HepG2 (cell line): ENCODE measurements around the gene SOX8. TPM values are rescaled to one million over a fixed set of nuclear protein-coding genes. Genes with fewer than 3 reads are reported as not detected.

Experiments used
- ATAC-seq: fragments of 200-7000 bp; cut with Tn5 transposase; 3 replicates; pipeline ENCODE4 v1.9.1; 2020; ENCODE audit warnings: mild to moderate bottlenecking, moderate library complexity
- BruUV-seq: library from RNA; stranded (reverse); fragments of 400-500 nt; replicated peaks from 2 replicates; lab custom pipeline; 2021; lab: Mats Ljungman, UMichigan
- CTCF ChIA-PET: fragments of 300-600 bp; formaldehyde crosslinking; extraction: SDS; loops from one replicate; lab custom pipeline; 2021; ENCODE audit warnings: low total read pairs, inconsistent platforms, low intra/inter-chr PET ratio; lab: Yijun Ruan, JAX
- POLR2A ChIA-PET: fragments of 350-600 bp; sonication (Branson Sonifier 250); formaldehyde crosslinking; loops from one replicate; lab custom pipeline; 2020; ENCODE audit warnings: antibody characterized with exemption, inconsistent platforms; lab: Yijun Ruan, JAX
- DNase-seq: peaks from one replicate; pipeline ENCODE4 v3.0.0-alpha.2; 2015; ENCODE audit warnings: low spot score
- FAIRE-seq: peaks from 3 replicates; lab custom pipeline; 2011; peaks lifted over from hg19 to GRCh38; lab: Jason Lieb, UNC
- H2AFZ ChIP-seq: one replicate; pipeline ENCODE4 v1.6.1; 2011; ENCODE audit warnings: low read length, inconsistent platforms
- H3K27ac ChIP-seq: fragments of 300-600 bp; 3 replicates; pipeline ENCODE4 v1.8.0; 2011; ENCODE audit warnings: mixed run types, mild to moderate bottlenecking, mixed read lengths, low read length, inconsistent platforms; ENCODE audit not compliant: insufficient read depth; ENCODE audit errors: extremely low read length
- H3K27me3 ChIP-seq, 2 experiments: fragments of 200-600 bp in 1 of 2; 2 replicates in 1 of 2; 3 replicates in 1 of 2; pipeline versions ENCODE4 v1.6.0 to v1.8.0; 2011; ENCODE audit warnings: low read length in 2 of 2, mild to moderate bottlenecking in 2 of 2, moderate library complexity in 2 of 2, inconsistent platforms in 1 of 2; ENCODE audit not compliant: insufficient read depth in 2 of 2, control insufficient read depth in 1 of 2
- H3K36me3 ChIP-seq, 2 experiments: fragments of 200-600 bp in 1 of 2; replicated peaks in 1 of 2; 2 replicates in 1 of 2; 3 replicates in 1 of 2; pipeline versions ENCODE4 v1.5.1 to v1.8.0; 2011; ENCODE audit warnings: low read length in 2 of 2, inconsistent platforms in 1 of 2; ENCODE audit not compliant: insufficient read depth in 2 of 2, control insufficient read depth in 1 of 2
- H3K4me1 ChIP-seq: 2 replicates; pipeline ENCODE4 v1.5.1; 2012; ENCODE audit warnings: low read length, inconsistent platforms; ENCODE audit not compliant: insufficient read depth
- H3K4me2 ChIP-seq: 2 replicates; pipeline ENCODE4 v1.6.0; 2011; ENCODE audit warnings: low read depth, low read length, inconsistent platforms
- H3K4me3 ChIP-seq, 3 experiments: fragments of 200-600 bp in 1 of 3; sonication (generic), shearing (Covaris generic) in 1 of 3; replicated peaks in 1 of 3; 2 replicates each; pipeline ENCODE4 v1.5.1; 2011 to 2016; ENCODE audit warnings: low read length in 3 of 3, inconsistent platforms in 2 of 3, low read depth in 2 of 3, mild to moderate bottlenecking in 2 of 3, control low read depth in 1 of 3, mixed read lengths in 1 of 3; ENCODE audit not compliant: insufficient read depth in 1 of 3
- H3K79me2 ChIP-seq: one replicate; pipeline ENCODE4 v1.6.1; 2011; ENCODE audit warnings: low read length, inconsistent platforms; ENCODE audit not compliant: insufficient read depth
- H3K9ac ChIP-seq: 2 replicates; pipeline ENCODE4 v1.6.0; 2011; ENCODE audit warnings: mild to moderate bottlenecking, low read depth, low read length, inconsistent platforms; ENCODE audit not compliant: insufficient read depth
- H3K9me3 ChIP-seq: 2 replicates; pipeline ENCODE4 v1.5.1; 2012; ENCODE audit warnings: mild to moderate bottlenecking, low read length
- H4K20me1 ChIP-seq: 2 replicates; pipeline ENCODE4 v1.6.0; 2011; ENCODE audit warnings: inconsistent platforms, mild to moderate bottlenecking, low read length, moderate library complexity; ENCODE audit not compliant: insufficient read depth
- CBFB ChIP-seq: sonication (generic); formaldehyde crosslinking; IDR thresholded peaks from 2 replicates; pipeline ENCODE4 v1.4.0; 2020; ENCODE audit warnings: missing genetic modification reagents
- MED8 ChIP-seq: sonication (generic); formaldehyde crosslinking; IDR thresholded peaks from 2 replicates; pipeline ENCODE4 v1.8.1; 2023; ENCODE audit warnings: mild to moderate bottlenecking, missing genetic modification reagents; ENCODE audit not compliant: insufficient replicate concordance
- MLLT10 ChIP-seq: sonication (generic); formaldehyde crosslinking; IDR thresholded peaks from 2 replicates; pipeline ENCODE4 v1.4.0; 2020; ENCODE audit warnings: missing genetic modification reagents
- NR3C1 ChIP-seq: sonication (generic); formaldehyde crosslinking; IDR thresholded peaks from 2 replicates; pipeline ENCODE4 v1.4.0; 2020; ENCODE audit warnings: missing genetic modification reagents
- POGZ ChIP-seq: sonication (generic); formaldehyde crosslinking; IDR thresholded peaks from 2 replicates; pipeline ENCODE4 v1.4.0; 2020; ENCODE audit warnings: mild to moderate bottlenecking, missing genetic modification reagents
- RXRA ChIP-seq: sonication (generic); formaldehyde crosslinking; IDR thresholded peaks from 2 replicates; pipeline ENCODE4 v1.5.1; 2020; ENCODE audit warnings: missing genetic modification reagents
- THAP7 ChIP-seq: sonication (generic); formaldehyde crosslinking; IDR thresholded peaks from 2 replicates; pipeline ENCODE4 v1.8.1; 2023; ENCODE audit warnings: mild to moderate bottlenecking, missing genetic modification reagents
- TRIM24 ChIP-seq: sonication (generic); formaldehyde crosslinking; IDR thresholded peaks from 2 replicates; pipeline ENCODE4 v1.8.0; 2022; ENCODE audit warnings: mild to moderate bottlenecking, missing genetic modification reagents
- YEATS2 ChIP-seq: sonication (generic); formaldehyde crosslinking; IDR thresholded peaks from 2 replicates; pipeline ENCODE4 v1.4.0; 2020; ENCODE audit warnings: missing genetic modification reagents, borderline replicate concordance
- ZBED4 ChIP-seq: sonication (generic); formaldehyde crosslinking; IDR thresholded peaks from 2 replicates; pipeline ENCODE4 v1.4.0; 2020; ENCODE audit warnings: missing genetic modification reagents, borderline replicate concordance
- ZC3H4 ChIP-seq: sonication (generic); formaldehyde crosslinking; IDR thresholded peaks from 2 replicates; pipeline ENCODE4 v1.4.0; 2020; ENCODE audit warnings: missing genetic modification reagents, borderline replicate concordance
- ZNF350 ChIP-seq: sonication (generic); formaldehyde crosslinking; IDR thresholded peaks from 2 replicates; pipeline ENCODE4 v1.4.0; 2020; ENCODE audit warnings: mild to moderate bottlenecking, low read depth, missing genetic modification reagents, borderline replicate concordance
- WGBS: methylation state at CpG from one replicate; pipeline ENCODE4 v1.1.6; 2017; ENCODE audit warnings: low lambda C conversion rate; 5-methylcytosine and 5-hydroxymethylcytosine counted together
- in situ Hi-C: cut with HindIII; loops from 2 replicates; pipeline ENCODE4 v1.10.0; 2017; ENCODE audit warnings: low pct_unique_long_range_greater_than_20kb; ENCODE audit not compliant: extremely low pct_ligation_motif_present
- intact Hi-C: fragments of 100-400 bp; cut with micrococcal nuclease; formaldehyde crosslinking; loops from one replicate; pipeline ENCODE4 v1.10.0; 2022; ENCODE audit not compliant: unreplicated experiment
- polyA plus RNA-seq, 8 experiments: library from polyadenylated mRNA; depleted of rRNA in 3 of 8; stranded (reverse) in 7 of 8; unstranded in 1 of 8; fragments of >200 nt; fragmentation: Illumina TruSeq in 4 of 8; extraction: Trizol in 4 of 8; gene quantifications; 2 replicates each; pipeline versions ENCODE4 v1.2.1 to v1.2.3, GENCODE V29; 2011 to 2016; ENCODE audit warnings: low read depth in 4 of 8, missing spikeins in 1 of 8, mixed read lengths in 1 of 8; ENCODE audit not compliant: insufficient read depth in 1 of 8
- total RNA-seq, 5 experiments: library from RNA; depleted of rRNA; stranded (reverse); fragments of >200 nt; fragmentation: Illumina TruSeq; extraction: Trizol; gene quantifications; 2 replicates each; pipeline ENCODE4 v1.2.3, GENCODE V29; 2016; ENCODE audit warnings: low read depth in 1 of 5
- TF ChIP-seq, protein P1 (sequence below): IDR thresholded peaks from 2 replicates; pipeline ENCODE4 v1.6.1; 2016; ENCODE audit warnings: mild to moderate bottlenecking
- TF ChIP-seq, protein P2 (sequence below): IDR thresholded peaks from 2 replicates; pipeline ENCODE4 v1.6.1; 2016; ENCODE audit warnings: low read depth, borderline replicate concordance

Gene SOX8
- total and polyA plus RNA-seq, 2 of the 13 experiments (the other 11 are each of a cell fraction or from before 2014, with no cell fraction given), result 0.20 to 0.28 TPM

DNA sequence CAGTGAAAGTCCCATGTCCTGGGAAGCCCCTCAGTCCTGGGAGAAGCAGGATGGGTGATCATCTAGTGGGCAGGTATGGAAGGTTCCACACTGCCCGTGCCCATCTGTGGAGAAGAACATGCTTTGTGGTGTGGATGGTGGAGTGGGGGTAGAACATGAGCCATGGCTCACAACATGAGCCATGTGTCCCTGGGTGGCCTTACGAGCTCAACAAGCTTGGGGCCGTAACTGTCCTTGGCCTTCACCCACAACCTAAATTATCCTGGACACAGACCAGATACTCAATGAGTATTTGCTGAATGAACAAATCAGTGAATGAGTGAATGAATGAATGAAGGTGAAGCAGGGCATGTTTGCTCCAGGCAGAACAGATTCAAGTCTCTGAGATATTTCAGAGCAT is 13.5 kb downstream of the SOX8 start:
- H3K4me2 ChIP-seq, result no peak overlapping the region
- peaks cover 21 to 77% of the 10 kb centered on the region in 2 experiments for H3K27me3 ChIP-seq
- H3K4me3 ChIP-seq, result no peak overlapping the region
- intact Hi-C loops, result no loop called here
- DNase-seq (no peak), ATAC-seq (no peak), FAIRE-seq (no peak)
- WGBS, result 0% methylated on average over 3 of the region's 3 CpGs
- H3K9ac ChIP-seq, result no peak overlapping the region
- ChIA-PET CTCF (no interaction called here), POLR2A (no interaction called here)
- no peaks in the 10 kb centered on the region for H3K79me2 ChIP-seq
- no peak for TF ChIP-seq CBFB (CRISPR knock-in tag)
- no peak for TF ChIP-seq YEATS2 (CRISPR knock-in tag)
- TF ChIP-seq, protein P1, sequence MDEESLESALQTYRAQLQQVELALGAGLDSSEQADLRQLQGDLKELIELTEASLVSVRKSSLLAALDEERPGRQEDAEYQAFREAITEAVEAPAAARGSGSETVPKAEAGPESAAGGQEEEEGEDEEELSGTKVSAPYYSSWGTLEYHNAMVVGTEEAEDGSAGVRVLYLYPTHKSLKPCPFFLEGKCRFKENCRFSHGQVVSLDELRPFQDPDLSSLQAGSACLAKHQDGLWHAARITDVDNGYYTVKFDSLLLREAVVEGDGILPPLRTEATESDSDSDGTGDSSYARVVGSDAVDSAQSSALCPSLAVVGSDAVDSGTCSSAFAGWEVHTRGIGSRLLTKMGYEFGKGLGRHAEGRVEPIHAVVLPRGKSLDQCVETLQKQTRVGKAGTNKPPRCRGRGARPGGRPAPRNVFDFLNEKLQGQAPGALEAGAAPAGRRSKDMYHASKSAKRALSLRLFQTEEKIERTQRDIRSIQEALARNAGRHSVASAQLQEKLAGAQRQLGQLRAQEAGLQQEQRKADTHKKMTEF (CRISPR knock-in tag), result no peak
- no peak for TF ChIP-seq NR3C1 (CRISPR knock-in tag)
- no peak for TF ChIP-seq POGZ
- TF ChIP-seq MED8, result no peak
- TF ChIP-seq TRIM24, result no peak
- no peak for TF ChIP-seq MLLT10 (CRISPR knock-in tag)
- TF ChIP-seq THAP7 (CRISPR knock-in tag), result no peak
- no peak for TF ChIP-seq ZBED4 (CRISPR knock-in tag)
- TF ChIP-seq, protein P2, sequence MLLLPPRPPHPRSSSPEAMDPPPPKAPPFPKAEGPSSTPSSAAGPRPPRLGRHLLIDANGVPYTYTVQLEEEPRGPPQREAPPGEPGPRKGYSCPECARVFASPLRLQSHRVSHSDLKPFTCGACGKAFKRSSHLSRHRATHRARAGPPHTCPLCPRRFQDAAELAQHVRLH (CRISPR knock-in tag), result no peak
- no peak for TF ChIP-seq ZC3H4 (CRISPR knock-in tag)
- no peak for TF ChIP-seq RXRA (CRISPR knock-in tag)
- TF ChIP-seq ZNF350 (CRISPR knock-in tag), result no peak
- H3K9me3 ChIP-seq, result no peaks in the 10 kb centered on the region
- in situ Hi-C loops, result no loop called here
- no TSS peak for BruUV-seq
- H4K20me1 ChIP-seq, result peaks cover 4% of the 10 kb centered on the region; the same call in 1 of the 2 replicates
- no peak overlapping the region for H2AFZ ChIP-seq
- no peaks in the 10 kb centered on the region for H3K36me3 ChIP-seq
- no peak overlapping the region for H3K27ac ChIP-seq
- no peaks in the 10 kb centered on the region for H3K4me1 ChIP-seq
